Panc1 (cell line): ENCODE measurements around the gene WDR17.

Source experiments
- POLR2AphosphoS5 ChIP-seq: IDR thresholded peaks from 2 replicates; pipeline ENCODE4 v1.6.1; 2012; ENCODE audit warnings: mild to moderate bottlenecking, low read depth, low read length, moderate library complexity
- SIN3A ChIP-seq: IDR thresholded peaks from 2 replicates; pipeline ENCODE4 v1.6.1; 2012; ENCODE audit warnings: low read depth, mild to moderate bottlenecking, low read length, moderate library complexity, borderline replicate concordance; ENCODE audit not compliant: insufficient read depth
- TCF7L2 ChIP-seq: IDR thresholded peaks from 2 replicates; pipeline ENCODE4 v1.6.1; 2011; ENCODE audit warnings: mild to moderate bottlenecking, low read depth, low read length, inconsistent platforms
- TF ChIP-seq, protein P1 (sequence below): fragments of 450-650 bp; IDR thresholded peaks from 2 replicates; pipeline ENCODE4 v1.5.1; 2017; ENCODE audit warnings: mild to moderate bottlenecking
- TF ChIP-seq, protein P2 (sequence below), 2 experiments: IDR thresholded peaks; 2 replicates each; pipeline ENCODE4 v1.6.1; 2011 to 2012; ENCODE audit warnings: low read depth in 2 of 2, control low read depth in 1 of 2, low read length in 1 of 2, mild to moderate bottlenecking in 1 of 2, moderate library complexity in 1 of 2; ENCODE audit not compliant: insufficient read depth in 1 of 2

DNA sequence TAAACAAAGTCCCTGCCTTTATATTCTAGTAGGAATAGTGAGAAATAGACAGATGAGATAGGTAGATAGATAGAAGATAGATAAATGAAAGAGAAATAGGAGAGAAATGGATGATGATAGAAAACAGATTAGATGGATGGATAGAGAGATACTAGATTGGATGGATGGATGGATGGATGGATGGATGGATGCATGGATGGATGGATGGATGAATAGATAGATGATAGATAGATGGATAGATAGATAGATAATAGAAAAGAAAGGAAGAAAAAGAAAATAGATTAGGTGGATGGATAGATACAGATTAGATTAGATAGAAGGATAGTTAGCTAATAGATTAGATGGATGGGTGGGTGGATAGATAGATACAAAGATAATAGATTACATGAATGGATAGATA, 33.2 kb upstream of the WDR17 start:
- TF ChIP-seq POLR2AphosphoS5 (no peak), TCF7L2 (no peak), SIN3A (no peak)
- TF ChIP-seq, protein P1, sequence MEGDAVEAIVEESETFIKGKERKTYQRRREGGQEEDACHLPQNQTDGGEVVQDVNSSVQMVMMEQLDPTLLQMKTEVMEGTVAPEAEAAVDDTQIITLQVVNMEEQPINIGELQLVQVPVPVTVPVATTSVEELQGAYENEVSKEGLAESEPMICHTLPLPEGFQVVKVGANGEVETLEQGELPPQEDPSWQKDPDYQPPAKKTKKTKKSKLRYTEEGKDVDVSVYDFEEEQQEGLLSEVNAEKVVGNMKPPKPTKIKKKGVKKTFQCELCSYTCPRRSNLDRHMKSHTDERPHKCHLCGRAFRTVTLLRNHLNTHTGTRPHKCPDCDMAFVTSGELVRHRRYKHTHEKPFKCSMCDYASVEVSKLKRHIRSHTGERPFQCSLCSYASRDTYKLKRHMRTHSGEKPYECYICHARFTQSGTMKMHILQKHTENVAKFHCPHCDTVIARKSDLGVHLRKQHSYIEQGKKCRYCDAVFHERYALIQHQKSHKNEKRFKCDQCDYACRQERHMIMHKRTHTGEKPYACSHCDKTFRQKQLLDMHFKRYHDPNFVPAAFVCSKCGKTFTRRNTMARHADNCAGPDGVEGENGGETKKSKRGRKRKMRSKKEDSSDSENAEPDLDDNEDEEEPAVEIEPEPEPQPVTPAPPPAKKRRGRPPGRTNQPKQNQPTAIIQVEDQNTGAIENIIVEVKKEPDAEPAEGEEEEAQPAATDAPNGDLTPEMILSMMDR: no peak
- TF ChIP-seq, protein P2, sequence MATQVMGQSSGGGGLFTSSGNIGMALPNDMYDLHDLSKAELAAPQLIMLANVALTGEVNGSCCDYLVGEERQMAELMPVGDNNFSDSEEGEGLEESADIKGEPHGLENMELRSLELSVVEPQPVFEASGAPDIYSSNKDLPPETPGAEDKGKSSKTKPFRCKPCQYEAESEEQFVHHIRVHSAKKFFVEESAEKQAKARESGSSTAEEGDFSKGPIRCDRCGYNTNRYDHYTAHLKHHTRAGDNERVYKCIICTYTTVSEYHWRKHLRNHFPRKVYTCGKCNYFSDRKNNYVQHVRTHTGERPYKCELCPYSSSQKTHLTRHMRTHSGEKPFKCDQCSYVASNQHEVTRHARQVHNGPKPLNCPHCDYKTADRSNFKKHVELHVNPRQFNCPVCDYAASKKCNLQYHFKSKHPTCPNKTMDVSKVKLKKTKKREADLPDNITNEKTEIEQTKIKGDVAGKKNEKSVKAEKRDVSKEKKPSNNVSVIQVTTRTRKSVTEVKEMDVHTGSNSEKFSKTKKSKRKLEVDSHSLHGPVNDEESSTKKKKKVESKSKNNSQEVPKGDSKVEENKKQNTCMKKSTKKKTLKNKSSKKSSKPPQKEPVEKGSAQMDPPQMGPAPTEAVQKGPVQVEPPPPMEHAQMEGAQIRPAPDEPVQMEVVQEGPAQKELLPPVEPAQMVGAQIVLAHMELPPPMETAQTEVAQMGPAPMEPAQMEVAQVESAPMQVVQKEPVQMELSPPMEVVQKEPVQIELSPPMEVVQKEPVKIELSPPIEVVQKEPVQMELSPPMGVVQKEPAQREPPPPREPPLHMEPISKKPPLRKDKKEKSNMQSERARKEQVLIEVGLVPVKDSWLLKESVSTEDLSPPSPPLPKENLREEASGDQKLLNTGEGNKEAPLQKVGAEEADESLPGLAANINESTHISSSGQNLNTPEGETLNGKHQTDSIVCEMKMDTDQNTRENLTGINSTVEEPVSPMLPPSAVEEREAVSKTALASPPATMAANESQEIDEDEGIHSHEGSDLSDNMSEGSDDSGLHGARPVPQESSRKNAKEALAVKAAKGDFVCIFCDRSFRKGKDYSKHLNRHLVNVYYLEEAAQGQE (IDR thresholded peaks at IDR 0.05; ENCODE audit: insufficient read depth in 1 of 2, low read depth in 2 of 2, low read length in 1 of 2): no peak
